ENCODE results near the gene MRM1.

- TF ChIP-seq CTCF (IDR thresholded peaks at IDR 0.05) (peak in 2 of 4 donors; percentile 11 to 26), POLR2A (IDR thresholded peaks at IDR 0.05) (no peak)
Measured at GRCh38 chr17:36608794-36609497, 7.6 kb downstream of the MRM1 start.
